ENCODE data around the gene NFYC. TPM values are rescaled to one million over a fixed set of nuclear protein-coding genes. Genes with fewer than 3 reads are reported as not detected.
A peak's percentile ranks its signal among the peaks of the same experiment; 100 is the strongest.
"Not testable (repeated sequence)": the region's sequence is repeated elsewhere in the genome, so short reads cannot be mapped to it uniquely, and the experiment has no call there.

Gene NFYC
- total RNA-seq, 1 donor from 2014 or later = 62.2 TPM

DNA sequence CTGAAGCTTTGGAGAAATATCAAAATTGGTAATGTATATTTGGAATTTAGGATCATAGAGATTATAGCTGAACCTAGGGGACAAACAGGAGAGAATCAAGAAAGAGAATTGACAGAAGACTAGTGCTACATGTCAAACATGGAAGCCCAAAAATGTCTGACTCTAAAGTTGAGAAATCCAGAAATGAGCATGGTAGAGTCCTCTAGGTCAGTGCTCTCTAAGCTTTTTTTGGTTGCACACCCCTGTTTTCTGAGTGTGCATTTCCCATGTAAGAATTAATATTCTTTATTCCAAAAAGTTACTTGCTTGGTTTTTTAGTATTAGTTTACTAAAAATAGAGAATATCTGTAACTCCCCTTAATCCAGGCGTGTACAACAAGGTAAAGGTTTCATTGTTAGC is 25.6 kb downstream of the NFYC start:
- Histone ChIP-seq H3K27ac (replicated peaks) (no peak overlapping the region), H3K36me3 (peaks cover 10% of the 10 kb centered on the region), H3K27me3 (ENCODE audit: low read depth) (no peaks in the 10 kb centered on the region), H3K4me1 (peaks cover 100% of the 10 kb centered on the region), H3K4me3 (no peak overlapping the region), H3K9me3 (replicated peaks) (no peaks in the 10 kb centered on the region)
- no peak for DNase-seq
- TF ChIP-seq, protein P1, sequence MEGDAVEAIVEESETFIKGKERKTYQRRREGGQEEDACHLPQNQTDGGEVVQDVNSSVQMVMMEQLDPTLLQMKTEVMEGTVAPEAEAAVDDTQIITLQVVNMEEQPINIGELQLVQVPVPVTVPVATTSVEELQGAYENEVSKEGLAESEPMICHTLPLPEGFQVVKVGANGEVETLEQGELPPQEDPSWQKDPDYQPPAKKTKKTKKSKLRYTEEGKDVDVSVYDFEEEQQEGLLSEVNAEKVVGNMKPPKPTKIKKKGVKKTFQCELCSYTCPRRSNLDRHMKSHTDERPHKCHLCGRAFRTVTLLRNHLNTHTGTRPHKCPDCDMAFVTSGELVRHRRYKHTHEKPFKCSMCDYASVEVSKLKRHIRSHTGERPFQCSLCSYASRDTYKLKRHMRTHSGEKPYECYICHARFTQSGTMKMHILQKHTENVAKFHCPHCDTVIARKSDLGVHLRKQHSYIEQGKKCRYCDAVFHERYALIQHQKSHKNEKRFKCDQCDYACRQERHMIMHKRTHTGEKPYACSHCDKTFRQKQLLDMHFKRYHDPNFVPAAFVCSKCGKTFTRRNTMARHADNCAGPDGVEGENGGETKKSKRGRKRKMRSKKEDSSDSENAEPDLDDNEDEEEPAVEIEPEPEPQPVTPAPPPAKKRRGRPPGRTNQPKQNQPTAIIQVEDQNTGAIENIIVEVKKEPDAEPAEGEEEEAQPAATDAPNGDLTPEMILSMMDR (IDR thresholded peaks at IDR 0.05; ENCODE audit: borderline replicate concordance) = no peak
- intact Hi-C loops (cut with micrococcal nuclease) = no loop called here

DNA sequence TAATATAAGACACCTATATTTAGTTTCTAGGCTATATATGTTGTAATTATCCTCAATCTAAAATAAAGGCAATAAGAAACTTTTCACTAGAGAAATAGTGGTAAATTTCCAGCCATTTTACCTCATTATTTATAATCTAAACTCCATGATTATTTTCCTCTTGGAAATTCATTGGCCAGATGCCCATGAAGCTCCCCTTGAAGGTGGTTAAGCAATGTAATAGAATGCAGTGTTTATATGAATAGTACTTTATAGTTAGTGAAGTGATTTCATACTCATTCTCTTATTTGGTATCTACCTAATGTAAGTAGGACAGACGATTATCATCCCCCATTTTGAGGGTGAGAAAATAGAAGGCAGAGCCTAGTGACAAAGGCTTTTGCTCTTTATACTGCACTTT is 26.5 kb downstream of the NFYC start:
- TF ChIP-seq, protein P1 (IDR thresholded peaks at IDR 0.05; ENCODE audit: borderline replicate concordance) = no peak
- DNase-seq = no peak
- peaks cover 100% of the 10 kb centered on the region for H3K4me1 ChIP-seq
- intact Hi-C loops (cut with micrococcal nuclease) = no loop called here
- H3K36me3 ChIP-seq = peaks cover 4% of the 10 kb centered on the region
- H3K27ac ChIP-seq (replicated peaks) = no peak overlapping the region
- peak overlapping the region; percentile 1 for H3K4me3 ChIP-seq
- H3K9me3 ChIP-seq (replicated peaks) = no peaks in the 10 kb centered on the region
- H3K27me3 ChIP-seq (ENCODE audit: low read depth) = no peaks in the 10 kb centered on the region

DNA sequence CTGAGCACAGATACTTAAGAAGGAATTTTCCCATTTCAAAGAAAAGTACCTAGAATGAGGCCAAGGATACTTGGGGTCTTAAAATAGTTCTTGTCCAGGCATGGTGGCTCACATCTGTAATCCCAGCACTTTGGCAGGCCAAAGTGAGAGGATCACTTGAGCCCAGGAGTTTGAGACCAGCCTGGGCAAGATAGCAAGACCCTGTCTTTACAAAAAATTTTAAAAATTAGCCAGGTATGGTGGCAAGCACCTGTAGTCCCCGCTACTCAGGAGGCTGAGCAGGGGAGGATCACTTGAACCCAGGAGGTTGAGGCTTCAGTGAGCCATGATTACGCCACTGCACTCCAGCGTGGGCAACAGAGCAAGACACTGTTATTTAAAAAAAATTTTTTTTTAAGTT is 29.0 kb downstream of the NFYC start:
- Histone ChIP-seq H3K4me1 (peaks cover 100% of the 10 kb centered on the region), H3K4me3 (no peak overlapping the region)

DNA sequence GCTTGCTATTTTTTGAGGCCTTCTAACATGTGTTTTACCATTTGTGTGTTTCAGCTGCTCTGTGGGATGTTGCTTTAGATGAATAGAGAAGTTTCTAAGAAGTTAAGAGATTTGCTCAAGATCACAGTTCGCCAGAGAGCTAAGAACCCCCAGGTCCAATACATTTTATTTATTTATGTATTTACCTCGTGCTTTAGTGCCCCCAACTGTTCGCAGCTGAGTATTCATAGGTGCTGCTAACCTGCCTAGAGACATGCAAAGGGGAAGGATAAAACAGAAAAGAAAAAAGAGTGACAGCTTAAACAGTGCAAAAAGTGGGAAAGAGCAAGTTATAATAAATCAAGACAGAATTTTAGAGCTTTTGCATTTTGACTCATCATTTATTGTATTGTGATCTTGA is 31.1 kb downstream of the NFYC start:
- Histone ChIP-seq H3K4me1 (peaks cover 97% of the 10 kb centered on the region), H3K9me3 (replicated peaks) (no peaks in the 10 kb centered on the region), H3K36me3 (peaks cover 10% of the 10 kb centered on the region), H3K27ac (replicated peaks) (no peak overlapping the region), H3K27me3 (ENCODE audit: low read depth) (no peaks in the 10 kb centered on the region), H3K4me3 (no peak overlapping the region)
- DNase-seq = no peak
- intact Hi-C loops (cut with micrococcal nuclease) = no loop called here
- TF ChIP-seq, protein P1 (IDR thresholded peaks at IDR 0.05; ENCODE audit: borderline replicate concordance) = no peak

More for the DNA sequence above, 29.0 kb downstream of the NFYC start:
- DNase-seq = no peak
- peaks cover 10% of the 10 kb centered on the region for H3K36me3 ChIP-seq
- TF ChIP-seq, protein P1 (IDR thresholded peaks at IDR 0.05; ENCODE audit: borderline replicate concordance) = no peak
- no peaks in the 10 kb centered on the region for H3K9me3 ChIP-seq (replicated peaks)
- no peaks in the 10 kb centered on the region for H3K27me3 ChIP-seq (ENCODE audit: low read depth)
- no peak overlapping the region for H3K27ac ChIP-seq (replicated peaks)
- intact Hi-C loops (cut with micrococcal nuclease) = no loop called here

DNA sequence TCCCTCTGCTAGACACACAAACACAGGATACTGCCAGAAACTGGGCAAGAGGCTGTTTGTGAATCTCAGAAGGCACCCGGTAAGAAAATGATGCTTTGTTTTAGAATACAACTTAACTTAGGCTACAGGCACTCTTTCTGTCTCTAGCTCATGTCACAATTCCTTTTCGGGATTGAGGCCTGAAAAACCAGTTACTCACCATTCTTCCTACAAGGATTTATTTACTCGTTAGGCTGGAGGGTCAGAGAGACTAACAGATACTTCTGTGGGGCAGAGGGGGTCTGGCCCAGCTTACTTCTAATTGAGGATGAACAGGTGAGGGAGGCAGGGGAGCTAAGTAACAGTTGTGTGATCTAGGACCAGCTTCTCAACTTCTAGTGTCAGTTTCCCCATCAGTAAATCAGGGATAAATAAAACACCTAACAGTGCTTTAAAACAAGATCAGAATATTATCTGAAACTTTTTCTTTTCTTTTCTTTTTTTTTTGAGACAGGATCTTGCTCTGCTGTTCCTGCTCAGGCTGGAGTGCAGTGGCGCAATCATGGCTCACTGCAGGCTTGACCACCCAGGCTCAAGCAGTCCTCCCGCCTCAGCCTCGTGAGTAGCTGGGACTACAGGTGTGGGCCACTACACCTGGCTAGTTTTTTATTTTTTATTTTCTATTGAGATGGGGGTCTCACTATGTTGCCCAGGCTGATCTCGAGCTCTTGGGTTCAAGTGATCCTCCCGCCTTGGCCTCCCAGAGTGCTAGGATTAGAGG is 31.9 kb downstream of the NFYC start:
- Histone ChIP-seq H3K4me1 (peaks cover 95% of the 10 kb centered on the region), H3K4me3 (no peak overlapping the region), H3K27ac (replicated peaks) (no peak overlapping the region), H3K36me3 (peaks cover 10% of the 10 kb centered on the region), H3K27me3 (ENCODE audit: low read depth) (no peaks in the 10 kb centered on the region), H3K9me3 (replicated peaks) (no peaks in the 10 kb centered on the region)
- DNase-seq = no peak
- intact Hi-C loops (cut with micrococcal nuclease) = no loop called here
- TF ChIP-seq, protein P1 (IDR thresholded peaks at IDR 0.05; ENCODE audit: borderline replicate concordance) = no peak

DNA sequence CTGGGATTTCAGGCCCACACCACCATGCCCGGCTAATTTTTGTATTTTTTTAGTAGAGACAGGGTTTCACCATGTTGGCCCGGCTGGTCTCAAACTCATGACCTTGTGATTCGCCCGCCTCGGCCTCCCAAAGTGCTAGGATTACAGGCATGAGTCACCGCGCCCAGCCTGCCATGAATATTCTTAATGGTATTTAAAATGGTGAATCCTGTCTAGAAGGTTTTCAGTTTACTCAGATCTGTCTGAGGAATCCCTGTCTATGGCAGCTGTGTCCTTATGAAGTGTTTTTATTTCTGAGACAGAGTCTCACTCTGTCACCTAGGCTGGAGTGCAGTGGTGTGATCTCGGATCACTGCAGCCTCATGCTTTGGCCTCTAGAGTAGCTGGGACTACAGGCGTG is 36.2 kb downstream of the NFYC start:
- H3K27me3 ChIP-seq (ENCODE audit: low read depth); intact Hi-C loops (cut with micrococcal nuclease); H3K9me3 ChIP-seq (replicated peaks); DNase-seq; H3K27ac ChIP-seq (replicated peaks); H3K4me3 ChIP-seq: not testable (repeated sequence)
- peaks cover 89% of the 10 kb centered on the region for H3K4me1 ChIP-seq
- peaks cover 16% of the 10 kb centered on the region for H3K36me3 ChIP-seq

DNA sequence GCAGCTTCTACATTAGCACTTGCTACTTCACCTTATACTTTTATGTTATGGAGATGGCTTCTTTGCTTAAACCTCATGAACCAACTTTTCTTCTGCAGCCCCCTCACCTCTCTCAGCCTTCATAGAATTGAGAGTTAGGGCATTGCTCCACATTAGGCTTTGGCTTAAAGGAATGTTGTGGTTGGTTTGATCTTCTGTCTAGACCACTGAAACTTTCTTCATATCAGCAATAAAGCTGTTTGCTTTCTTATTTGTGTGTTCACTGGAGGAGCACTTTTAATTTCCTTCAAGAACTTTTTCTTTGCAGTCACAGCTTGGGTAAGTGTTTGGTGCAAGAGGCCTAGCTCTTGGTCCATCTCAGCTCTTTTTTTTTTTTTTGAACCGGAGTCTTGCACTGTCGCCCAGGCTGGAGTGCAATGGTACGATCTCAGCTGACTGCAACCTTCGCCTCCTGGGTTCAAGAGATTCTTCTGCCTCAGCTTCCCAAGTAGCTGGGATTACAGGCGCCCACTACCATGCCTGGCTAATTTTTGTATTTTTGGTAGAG is 37.9 kb downstream of the NFYC start:
- DNase-seq; H3K4me3 ChIP-seq; H3K27me3 ChIP-seq (ENCODE audit: low read depth); intact Hi-C loops (cut with micrococcal nuclease); H3K9me3 ChIP-seq (replicated peaks); H3K36me3 ChIP-seq; H3K27ac ChIP-seq (replicated peaks): not testable (repeated sequence)
- H3K4me1 ChIP-seq = peaks cover 83% of the 10 kb centered on the region

All from left ventricle myocardium inferior (tissue), 1 donor.